SW 1271 (cell line): ENCODE measurements around the gene SHE.

ENCODE experiments used
- DNase-seq, 2 experiments: peaks; one replicate each; lab custom pipeline; 2025; lab: John Stamatoyannopoulos, UW

The SHE gene

DNA sequence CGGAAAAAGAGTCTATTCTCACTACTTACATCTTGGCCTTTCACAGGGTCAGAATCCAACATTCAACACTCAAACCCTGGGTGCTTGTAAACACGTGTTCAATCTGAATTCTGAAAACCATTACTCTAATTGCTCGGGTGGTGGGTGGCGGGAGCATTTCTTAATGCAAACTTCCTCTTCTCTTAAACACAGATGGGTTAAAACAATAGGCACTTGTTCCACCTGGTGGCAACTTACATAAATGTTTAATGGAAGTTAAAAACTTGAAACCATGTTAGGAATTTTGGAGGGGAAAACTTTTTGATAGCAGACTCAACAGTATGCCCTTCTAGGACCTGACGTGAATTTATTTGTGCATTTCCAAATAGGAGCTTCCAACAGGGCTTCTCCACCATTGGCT, 23.6 kb downstream of the SHE start:
- DNase-seq = peak in 1 of 2 experiments; percentile 7

DNA sequence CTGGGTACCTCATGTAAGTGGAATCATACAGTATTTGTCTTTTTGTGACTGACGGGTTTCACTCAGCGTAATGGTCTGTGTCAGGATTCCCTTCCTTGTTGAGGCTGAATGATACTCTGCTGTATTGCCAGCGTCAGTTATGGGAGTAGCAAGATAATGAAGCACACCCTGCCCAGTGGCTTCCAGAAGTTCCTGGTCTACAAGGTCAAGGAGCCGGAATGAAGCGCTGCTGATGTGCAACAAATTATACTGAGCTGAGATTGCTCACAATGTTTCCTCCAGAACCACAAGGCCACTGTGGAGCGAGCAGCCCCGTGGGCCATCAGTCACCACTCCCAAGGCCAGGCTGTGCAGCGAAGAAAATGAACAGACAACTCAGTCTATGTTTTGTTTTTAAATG, 24.2 kb downstream of the SHE start:
- DNase-seq = no peak

DNA sequence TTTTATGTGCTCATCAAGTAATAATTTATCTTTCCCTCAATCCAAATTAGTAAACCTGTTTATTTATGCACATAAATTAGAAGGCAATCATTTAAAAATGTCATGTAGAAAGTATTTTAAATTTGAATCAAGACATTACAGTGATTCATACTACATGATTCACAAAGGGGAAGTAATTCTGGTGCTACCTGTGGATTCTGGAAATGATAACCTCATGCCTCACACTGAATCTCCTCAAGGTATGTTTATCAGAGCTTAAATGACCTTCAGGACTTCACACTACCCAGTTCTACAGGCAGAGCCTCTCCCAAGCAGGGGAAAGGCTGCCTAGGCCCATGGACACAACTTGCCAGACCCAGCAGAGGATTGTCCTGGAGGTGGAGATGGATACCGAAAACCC, 25.4 kb downstream of the SHE start:
- DNase-seq = no peak

DNA sequence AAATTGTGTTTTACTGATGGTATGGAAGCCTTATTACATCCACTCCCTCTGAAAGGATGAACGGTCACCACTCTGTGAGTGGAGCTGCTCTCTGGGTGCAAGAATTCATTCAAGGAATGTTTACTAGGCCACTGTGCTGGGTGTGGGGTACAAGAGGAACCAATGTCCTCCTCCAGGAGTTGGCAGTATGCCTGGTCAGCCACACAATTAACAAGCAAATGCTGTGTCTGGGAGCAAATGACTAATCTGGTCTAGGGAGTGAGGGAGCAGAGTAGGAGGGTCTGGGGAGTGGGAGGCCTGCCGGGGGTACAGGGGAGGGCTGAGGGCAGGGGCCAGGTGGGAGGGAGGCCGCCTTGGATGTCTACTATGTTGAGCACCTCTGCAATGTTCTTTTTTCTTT, 27.4 kb downstream of the SHE start:
- no peak for DNase-seq

DNA sequence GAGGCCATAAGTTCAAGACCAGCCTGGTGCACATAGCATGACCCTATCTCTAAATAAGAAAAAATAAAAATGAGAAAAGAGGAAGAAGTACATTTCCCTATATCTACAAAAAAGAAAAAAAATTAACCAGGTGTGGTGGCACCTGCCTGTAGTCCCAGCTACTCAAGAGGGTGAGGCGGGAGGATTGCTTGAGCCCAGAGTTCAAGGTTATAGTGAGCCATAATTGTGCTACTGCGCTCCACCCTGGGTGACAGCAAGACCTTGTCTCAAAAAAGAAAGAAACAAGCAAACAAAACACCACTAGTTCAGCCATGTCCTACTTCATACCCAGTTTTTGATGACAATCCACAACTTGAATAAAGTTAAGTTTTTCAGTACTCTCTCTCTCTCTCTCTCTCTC, 30.9 kb downstream of the SHE start:
- DNase-seq = no peak

DNA sequence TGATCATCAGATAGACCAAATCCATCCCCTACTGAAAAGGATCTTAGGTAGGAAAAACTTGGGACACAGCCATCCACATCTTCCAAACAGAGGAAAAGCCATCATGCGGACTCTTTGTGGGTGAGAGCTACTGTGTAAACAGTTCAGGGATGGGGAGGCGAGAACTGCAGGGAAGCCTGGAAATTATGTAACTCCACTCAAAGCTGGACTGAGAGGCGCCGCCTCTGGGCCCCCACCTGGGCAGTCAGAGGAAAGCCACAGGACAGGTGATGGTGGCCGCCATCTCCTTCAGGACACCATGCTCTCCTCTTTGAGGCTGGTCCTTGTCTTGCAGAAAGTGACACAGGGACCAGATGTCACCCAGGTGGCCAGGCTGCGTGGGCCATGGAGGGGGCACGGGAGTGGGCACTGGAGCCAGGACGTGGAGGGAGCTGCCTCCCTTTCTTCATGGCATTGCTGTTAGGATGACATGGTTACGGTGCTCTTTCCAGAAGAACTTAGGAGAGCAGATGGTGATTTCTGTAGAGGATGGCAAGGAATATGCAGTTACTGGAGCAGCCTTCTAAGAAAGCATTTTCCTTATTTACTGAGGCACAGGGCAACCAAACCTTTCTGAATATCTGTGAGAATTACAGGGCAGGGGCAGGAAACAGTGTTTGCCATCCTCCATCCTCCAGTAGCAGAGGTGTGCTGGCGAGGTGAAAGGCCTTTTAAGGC, 32.2 kb downstream of the SHE start:
- no peak for DNase-seq

DNA sequence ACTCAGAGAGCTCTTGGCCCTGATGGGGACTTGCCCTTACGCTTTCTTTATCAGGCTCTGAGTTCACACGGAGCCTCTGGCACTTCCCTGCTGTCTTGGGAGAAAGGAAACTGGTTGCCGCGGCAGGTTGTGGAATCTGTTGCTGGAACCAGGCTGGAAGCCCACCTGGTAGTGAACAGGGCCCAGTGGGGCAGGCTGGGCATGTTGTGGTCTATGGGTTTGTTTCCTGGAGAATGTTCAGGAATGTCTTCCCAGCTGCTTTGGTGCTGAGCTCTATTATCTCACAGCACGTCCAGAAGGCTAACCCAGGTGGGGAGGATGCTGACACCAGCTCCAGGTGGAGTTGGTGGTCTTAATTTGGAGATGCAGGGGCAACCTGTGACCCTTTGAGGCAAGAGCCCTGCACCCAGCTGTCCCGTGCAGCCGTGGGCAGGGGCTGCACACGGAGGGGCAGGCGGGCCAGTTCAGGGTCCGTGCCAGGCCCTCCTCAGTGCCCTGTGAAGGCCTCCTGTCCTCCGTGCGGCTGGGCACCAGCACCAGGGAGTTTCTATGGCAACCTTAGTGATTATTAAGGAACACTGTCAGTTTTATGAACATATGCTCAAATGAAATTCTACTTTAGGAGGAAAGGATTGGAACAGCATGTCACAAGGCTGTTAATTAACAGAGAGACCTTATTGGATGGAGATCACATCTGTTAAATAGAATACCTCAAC, 33.5 kb downstream of the SHE start:
- no peak for DNase-seq

DNA sequence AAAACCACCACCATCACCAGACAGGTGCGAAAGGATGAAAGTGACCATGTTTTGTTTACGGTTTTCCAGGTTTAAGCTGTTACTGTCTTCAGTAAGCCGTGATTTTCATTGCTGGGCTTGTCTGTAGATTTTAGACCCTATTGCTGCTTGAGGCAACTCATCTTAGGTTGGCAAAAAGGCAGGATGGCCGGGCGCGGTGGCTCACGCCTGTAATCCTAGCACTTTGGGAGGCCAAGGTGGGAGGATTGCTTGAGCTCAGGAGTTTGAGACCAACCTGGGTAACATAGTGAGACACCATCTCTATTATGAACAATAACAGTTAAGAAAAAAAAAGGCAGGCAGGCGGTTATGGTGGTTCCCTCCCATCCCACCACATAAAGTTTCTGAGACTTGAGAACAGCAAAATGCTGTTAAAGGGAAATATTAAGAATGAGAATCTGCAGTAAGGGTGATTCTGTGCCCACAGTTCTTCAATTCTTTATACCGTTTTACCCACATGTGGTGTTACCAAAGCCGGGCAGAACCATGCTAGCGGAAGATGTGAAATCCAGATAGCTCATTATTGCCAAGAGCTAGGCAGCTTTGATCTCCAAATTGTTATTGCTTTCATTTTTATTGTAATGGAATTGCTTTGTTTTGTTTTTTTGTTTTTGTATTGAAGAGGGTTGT, 34.6 kb downstream of the SHE start:
- no peak for DNase-seq

DNA sequence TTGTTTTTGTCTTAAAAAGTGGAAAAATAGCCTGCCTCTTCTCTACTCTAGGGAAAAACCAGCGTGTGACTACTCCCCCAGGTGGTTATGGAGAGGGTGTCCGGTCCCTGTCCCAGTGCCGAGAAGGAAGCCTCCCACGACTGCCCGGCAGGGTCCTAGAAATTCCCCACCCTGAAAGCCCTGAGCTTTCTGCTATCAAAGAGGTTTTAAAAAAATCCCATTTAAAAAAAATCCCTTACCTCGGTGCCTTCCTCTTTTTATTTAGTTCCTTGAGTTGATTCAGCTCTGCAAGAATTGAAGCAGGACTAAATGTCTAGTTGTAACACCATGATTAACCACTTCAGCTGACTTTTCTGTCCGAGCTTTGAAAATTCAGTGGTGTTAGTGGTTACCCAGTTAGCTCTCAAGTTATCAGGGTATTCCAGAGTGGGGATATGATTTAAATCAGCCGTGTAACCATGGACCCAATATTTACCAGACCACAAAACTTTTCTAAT, 35.2 kb downstream of the SHE start:
- DNase-seq = no peak

DNA sequence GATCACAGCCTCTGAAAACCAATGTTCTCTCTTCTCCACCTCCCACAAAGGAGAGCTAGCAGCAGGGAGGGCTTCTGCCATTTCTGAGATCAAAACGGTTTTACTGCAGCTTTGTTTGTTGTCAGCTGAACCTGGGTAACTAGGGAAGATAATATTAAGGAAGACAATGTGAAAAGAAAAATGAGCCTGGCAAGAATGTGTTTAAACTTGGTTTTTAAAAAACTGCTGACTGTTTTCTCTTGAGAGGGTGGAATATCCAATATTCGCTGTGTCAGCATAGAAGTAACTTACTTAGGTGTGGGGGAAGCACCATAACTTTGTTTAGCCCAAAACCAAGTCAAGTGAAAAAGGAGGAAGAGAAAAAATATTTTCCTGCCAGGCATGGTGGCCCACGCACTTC, 36.0 kb downstream of the SHE start:
- no peak for DNase-seq

DNA sequence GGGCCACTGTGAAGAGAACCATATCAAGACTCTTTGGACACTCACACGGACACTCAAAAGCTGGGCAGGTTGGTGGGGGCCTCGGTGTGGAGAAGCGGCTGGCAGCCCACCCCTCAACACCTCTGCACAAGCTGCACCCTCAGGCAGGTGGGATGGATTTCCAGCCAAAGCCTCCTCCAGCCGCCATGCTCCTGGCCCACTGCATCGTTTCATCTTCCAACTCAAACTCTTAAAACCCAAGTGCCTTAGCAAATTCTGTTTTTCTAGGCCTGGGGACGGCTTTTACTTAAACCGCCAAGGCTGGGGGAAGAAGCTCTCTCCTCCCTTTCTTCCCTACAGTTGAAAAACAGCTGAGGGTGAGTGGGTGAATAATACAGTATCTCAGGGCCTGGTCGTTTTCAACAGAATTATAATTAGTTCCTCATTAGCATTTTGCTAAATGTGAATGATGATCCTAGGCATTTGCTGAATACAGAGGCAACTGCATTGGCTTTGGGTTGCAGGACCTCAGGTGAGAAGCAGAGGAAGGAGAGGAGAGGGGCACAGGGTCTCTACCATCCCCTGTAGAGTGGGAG, 36.5 kb downstream of the SHE start:
- DNase-seq = no peak

DNA sequence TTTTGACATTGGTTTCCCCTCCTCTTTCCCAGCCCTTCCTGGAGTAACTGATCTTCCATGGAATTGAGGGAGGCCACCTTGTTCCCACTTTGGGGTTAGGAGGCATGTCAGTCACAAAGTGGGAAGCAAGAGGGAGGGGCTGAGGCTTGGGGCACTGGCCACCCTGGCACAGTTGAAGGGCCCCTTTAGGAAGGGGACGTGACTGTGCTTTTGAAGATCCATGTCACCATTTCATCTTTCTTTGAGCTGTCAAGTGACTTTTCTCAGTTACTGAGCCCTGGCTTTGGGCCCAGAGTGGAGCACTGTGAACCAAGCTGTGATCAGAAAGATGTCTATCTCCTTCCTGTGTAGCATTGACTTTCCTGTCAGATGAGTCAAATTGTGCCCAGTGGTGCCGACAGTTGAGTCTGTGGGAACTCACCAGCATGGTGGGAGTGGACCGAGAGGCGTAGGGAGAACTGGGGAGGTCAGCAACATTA, 38.7 kb downstream of the SHE start:
- no peak for DNase-seq

DNA sequence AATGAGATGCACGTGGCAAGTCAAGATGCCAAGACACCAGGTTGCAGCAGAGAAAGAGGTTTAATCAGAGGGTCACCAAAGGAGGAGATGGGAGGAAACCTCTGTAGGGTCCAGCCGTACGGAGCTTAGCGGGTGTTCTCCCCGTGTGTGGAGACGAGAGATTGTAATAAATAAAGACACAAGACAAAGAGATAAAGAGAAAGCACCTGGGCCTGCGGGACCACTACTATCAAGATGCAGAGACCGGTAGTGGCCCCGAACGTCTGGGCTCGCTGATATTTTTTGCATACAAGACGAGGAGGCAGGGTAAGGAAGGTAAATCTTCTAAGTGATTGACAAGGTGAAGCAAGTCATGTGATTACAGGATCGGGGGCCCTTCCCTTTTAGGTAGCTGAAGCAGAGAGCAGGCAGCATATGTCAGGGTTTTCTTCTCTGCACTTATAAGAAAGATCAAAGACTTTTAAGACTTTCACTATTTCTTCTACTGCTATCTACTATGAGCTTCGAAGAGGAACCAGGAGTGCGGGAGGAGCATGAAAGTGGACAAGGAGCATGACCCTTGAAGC, 41.4 kb downstream of the SHE start:
- no peak for DNase-seq

DNA sequence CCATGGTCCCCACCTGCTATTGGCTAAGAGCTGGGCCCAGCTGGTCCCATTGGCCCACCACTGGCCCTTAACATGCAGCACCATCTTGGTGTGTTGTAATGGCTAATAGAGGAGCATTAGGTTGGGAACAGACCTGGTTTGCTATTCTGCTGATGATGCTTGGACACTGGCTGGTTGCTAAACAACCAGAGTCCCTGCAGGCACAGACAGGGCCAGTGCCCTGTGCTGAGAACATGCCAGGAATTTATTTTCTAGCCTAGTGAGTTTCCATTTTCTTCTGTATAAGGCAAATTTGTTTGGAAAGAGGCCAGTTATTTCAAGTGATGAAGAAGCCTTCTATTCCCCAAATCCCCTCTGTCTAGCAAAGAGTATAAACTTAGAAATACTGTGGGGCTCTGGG, 43.1 kb downstream of the SHE start:
- DNase-seq = no peak

DNA sequence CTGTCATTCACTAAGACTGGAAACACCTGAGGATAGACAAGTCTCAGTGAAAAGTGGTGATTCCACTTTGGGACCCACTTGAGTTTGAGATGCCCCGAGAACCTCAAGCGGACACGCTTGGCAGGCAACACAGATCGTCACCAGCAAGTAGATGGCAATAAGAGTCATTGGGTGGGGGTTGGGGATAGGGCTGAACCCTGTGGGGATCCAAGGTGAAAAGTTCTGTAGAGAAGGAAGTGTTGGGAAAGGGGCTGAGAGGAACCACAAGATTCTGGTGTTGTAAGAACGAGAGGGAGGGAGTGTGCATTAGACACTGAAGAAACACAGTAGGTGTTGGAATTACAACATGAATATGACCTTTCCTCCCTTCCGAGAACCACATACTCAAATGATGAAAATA, 45.6 kb downstream of the SHE start:
- DNase-seq = no peak

DNA sequence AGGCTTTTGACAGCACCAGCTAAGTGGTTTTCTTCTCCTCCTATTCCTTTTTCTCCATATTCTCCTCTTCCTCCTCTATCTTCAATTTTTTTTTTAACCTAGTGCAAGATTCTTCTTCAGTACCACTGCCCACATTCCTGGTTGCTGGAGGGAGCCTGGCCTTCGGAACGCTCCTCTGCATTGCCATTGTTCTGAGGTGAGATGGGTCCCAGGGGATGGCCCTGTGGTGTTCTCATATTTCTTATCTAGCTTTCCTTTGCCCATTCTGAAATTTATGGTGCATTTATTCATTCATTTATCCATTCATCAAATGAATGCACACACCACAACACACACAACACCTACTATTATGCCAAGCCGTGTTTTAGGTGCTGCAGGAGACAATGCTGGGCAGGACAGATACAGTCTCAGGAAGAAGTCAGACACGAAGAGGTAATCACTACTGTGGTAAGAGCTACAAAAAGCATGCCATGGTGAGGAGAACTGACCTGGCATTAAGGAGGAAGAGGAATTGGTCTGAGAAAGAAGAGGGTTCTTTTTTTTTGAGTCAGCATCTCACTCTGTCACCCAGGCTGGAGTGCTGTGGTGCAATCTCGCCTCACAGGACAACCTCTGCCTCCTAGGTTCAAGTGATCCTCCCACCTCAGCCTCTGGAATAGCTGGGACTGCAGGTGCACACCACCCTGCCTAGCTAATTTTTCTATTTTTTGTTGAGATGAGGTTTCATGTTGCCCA, 47.7 kb downstream of the SHE start:
- DNase-seq = no peak

DNA sequence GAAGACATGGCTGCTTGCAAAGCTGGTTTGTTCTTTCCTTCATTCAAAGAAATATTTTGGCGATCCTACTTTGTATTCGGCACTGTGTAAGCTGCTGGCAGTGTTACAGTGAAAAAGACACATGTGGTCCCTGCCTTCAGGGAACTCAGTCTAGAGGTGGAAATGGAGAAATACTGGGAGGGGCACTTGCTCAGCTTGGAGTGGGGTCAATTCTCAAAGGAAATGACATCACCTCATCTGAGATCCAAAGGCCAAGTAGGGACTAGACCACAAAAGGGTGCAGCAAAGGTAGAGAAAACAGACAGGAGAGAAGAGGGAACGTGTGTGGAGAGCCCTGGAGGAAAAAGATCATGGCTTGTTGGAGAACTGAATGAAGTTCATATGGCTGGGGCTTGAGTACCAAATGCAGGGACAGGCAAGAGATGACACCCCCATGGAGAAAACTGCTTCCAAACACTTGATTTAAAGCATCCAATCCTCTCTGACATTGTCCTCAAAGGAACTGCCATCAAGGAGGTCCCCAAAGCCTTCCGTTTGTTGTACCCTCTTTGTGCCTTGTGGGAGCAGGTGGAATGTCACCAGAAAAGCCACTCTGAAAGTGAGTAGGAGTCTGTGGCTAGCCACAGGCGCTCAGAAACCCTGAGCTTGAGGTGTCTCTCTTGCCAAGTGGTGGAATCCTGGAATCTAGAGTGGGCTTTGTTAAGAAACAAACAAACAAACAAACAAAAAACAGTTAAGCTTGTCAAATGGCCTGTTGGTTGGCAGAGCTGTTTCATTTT, 48.4 kb downstream of the SHE start:
- no peak for DNase-seq

DNA sequence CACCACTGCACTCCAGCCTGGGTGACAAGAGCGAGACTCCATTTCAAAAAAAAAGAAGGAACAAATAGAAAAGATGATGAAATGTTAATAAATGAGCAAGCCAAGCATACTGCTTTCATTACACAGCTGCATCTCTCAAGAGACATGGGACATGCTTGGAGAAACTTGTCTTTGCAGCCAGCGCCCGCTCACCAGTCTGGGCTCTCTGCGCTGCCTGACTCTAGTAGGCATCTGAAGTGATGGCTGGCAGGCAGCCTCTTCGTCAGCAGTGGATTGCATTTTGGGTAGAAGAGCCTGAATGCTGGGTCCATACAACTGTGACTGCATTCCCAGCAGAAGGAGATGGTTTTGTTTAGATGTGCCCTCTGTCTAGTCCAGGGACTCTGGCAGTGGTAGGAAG, 49.1 kb downstream of the SHE start:
- DNase-seq = no peak

DNA sequence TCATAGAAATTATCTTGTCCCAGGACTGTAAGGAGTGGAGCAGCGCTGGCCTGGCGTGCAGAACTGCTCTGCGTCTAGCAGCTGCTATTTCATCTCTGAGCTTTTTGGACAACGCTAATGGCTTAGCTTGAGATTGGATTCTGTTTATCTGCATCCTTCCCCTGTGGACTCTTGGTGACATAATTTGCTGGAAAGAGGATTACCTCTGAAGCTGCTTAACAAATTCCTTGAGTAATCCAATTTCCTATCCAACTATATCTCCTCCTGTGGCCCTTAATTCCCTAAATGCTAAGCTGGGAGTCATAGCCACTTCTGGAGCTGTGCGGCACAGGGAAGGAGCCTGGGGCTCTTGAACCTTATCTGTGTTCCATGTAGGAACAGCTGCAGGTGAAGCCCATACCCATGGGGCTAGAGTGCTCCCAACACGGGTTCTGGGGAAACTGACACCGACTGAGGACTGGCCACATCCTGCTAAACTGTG, 53.8 kb downstream of the SHE start:
- DNase-seq = no peak

DNA sequence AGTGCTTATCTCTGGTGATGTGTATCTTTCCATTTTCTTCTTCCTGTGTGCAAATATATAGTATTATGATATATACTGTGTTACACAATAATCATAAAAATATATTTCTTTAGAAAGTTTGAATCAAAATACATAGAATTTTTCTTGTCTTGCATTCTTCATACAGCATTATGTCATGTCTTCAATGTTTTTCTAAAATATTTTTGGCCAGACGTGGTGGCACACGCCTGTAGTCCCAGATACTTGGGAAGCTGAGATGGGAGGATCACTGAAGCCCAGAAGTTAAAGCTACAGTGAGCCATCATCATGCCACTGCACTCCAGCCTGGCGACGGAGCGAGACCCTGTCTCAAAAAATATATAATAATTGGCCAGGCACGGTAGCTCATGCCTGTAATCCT, 55.4 kb downstream of the SHE start:
- DNase-seq = no peak

DNA sequence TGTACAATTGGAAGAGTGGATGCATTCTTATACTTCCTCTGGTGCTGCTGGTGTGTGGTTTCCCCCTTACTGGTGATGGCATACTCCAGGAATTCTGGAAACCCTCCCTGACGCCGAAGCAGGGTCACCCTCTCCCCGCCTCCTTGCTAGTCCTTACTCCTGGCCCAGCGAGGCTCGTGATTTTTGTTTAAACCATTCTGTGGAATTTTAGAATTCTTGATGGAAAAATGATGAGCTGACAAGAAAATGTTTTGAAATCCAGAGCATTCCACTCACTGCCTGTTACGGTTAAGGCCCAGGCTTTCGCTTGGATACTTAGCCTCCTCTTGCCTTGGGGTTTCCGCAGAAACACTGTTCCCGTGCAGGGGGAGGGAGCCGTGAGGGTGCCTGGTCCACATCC, 55.9 kb downstream of the SHE start:
- DNase-seq = no peak
